NCI-H187 treated with DMSO at 0.1 percent for 48 hours (cell line): ENCODE results near the gene KRT26.
"Not testable (repeated sequence)": the region's sequence is repeated elsewhere in the genome, so short reads cannot be mapped to it uniquely, and the experiment has no call there.

ENCODE experiments used
- DNase-seq: peaks from one replicate; lab custom pipeline; 2025; lab: John Stamatoyannopoulos, UW

Gene KRT26

DNA sequence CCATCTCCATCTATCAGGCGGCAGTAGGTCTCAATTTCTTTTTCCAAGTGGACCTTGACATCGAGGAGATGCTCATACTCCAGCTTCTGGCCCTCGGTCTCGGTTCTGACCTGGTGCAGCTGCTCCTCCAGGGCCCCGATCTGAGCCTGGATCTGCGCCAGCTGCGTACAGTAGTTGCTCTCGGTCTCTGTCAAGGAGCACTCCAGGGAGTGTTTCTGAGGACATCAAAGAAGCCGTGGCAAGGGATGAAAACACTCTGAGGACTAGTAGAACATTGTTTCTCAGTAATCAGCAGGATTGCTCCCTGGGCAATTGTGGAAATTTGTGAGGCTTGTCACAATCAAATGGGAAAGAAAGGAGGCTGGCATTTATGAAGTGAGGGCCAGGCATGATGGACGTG lies 21.8 kb upstream of the KRT26 start:
- peak; percentile 33 for DNase-seq

- no peak for DNase-seq
Measured at GRCh38 chr17:40791787-40792436, 19.9 kb upstream of the KRT26 start.

- no peak for DNase-seq
Measured at GRCh38 chr17:40791111-40791510, 19.1 kb upstream of the KRT26 start.

DNA sequence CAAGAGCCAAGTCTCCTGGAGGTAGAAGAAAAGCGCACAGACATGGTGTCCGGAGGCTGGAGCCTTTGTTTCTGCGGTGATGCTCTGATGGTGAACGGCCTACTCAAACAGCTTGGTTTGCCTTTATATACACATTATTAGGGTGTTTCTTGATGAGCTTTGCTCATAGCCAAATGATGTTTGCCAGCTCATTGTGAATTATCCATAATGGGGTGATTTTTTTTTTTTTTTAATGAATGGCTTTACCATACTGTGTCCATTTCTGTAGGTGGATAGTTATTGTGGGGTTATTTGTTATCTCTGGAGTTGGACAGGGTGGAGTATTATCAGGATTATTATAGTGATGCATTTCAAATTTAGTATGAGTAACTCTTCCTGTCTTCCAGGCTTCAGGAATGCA lies 10.4 kb upstream of the KRT26 start, which contains the start of gene KRT27:
Gene KRT27 (minus strand): TSS at position 101 of the 400 bp plus-strand sequence. CDS start 57 bp downstream, at position 44.
- no peak for DNase-seq

DNA sequence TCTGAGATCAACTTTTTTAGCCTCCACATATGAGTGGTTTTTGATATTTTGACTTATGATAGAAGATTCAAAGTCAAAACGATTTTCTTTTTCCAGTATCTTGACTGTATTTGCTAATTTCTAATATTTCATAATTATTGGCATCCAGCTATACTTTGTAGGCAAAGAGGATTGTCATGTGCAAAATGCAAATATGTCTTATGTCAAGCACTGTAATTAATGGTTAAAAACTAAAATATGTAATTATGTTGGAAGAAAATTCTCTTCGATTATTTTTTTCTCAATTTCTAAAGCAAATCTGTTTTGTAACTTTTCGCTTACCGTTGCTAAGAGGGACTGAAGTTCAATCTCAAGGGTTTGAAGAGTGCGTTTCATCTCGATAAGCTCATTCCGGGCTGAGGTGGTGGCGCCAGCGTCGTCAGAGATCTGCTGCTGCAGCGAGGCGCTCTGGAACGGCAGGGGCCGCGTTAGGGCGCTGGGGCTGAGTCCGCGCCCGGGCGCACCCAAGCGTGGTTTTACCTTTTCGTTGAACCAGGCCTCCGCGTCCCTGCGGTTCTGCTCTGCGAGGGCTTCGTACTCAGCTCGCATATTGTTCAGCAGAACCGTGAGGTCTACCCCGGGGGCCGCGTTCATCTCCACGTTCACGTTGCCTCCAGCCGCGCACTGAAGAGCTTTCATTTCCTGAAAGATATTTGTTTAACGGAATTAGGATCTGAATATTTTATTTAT lies 7.3 kb upstream of the KRT26 start:
- DNase-seq = no peak

GRCh38 chr17:40778461-40778860 lies 6.5 kb upstream of the KRT26 start:
- no peak for DNase-seq

DNA sequence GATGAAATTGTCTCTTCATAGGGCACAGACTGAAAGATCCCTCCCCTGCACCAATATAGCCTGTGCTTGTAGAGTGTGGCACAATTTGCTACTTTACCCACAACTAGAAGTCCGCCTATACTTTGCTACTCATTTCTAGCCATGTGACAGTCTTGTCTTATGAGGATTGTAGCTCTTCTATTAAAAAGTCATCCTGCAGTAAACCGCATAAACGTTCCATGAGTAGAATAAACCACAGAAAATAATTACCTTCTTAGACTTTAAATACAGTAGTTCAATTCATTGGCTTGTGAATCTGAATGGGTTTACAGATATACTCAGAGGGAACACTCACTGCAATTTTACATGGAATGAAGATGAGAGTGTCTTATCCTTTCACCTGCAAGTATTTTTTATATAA lies 6.0 kb upstream of the KRT26 start:
- DNase-seq = no peak

DNA sequence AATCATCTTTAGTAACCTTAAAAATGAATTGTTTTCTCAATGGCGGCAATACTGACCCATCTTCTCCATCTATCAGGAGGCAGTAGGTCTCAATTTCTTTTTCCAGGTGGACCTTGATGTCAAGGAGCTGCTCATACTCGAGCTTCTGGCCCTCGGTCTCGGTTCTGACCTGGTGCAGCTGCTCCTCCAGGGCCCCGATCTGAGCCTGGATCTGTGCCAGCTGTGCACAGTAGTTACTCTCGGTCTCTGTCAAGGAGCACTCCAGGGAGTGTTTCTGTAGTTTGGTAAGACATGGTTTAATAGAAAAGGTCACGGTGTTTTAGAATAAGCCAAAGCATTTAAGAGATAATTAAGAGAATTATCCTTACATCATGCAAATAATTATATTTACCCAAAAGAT lies 5.5 kb upstream of the KRT26 start:
- no peak for DNase-seq

- no peak for DNase-seq
Measured at GRCh38 chr17:40775945-40776344, 3.9 kb upstream of the KRT26 start.

DNA sequence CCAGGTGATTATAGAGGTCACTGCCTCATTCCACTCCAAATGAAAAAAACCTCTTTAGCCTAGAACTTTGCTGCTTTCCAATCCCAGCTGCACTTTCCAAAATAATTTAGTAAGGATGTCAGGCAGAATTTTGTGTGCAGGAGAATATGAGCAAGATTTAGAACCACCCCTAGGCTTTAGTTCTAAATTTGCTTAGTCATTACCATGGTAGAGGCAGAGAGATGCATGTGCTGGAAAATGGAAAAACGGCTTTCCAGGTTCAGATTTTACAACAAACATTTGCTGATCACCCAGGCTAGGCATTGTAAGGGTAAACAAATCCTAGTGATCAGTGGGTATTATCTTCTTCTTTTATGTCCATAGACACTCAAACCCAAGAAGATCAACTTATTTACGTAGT lies 6.3 kb downstream of the KRT26 start:
- no peak for DNase-seq

- no peak for DNase-seq
Measured at GRCh38 chr17:40763752-40764151, 8.2 kb downstream of the KRT26 start.

DNA sequence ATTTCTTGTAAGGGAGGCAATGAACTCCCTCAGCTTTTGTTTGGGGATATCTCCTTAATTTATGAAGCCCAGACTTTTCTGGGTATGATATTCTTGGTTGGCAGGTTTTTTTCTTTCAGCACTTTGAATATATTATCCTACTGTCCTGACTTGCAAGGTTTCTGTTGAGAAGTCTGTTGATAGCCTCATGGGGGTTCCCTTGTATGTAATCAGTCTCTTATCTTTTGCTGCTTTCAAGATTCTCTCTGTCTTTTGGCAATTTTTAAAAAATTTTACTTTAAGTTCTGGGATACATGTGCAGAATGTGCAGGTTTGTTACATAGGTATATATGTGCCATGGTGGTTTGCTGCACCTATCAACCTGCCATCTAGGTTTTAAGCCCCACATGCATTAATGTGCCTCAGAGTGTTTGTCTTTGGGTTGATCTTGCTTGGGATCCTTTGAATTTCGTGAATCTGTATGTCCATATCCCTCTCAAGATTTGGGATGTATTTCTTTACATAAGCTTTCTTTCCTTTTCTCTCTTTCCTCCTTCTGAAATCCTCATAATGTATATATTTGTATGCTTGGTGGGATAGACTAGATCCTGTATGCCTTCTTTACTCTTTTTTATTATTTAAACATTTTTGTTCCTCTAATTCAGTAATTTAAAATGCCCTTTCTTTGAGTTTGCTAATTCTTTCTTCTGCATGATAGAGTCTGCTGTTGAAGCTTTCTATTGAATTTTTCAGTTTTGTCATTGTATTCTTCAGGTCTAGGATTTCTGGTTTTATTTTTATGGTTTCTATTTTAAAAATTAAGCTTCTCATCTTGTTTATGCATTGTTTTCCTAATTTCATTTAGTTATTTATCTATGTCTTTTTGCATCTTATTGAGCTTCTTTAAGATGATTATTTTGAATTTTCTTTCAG lies 11.6 kb downstream of the KRT26 start:
- no peak for DNase-seq

DNA sequence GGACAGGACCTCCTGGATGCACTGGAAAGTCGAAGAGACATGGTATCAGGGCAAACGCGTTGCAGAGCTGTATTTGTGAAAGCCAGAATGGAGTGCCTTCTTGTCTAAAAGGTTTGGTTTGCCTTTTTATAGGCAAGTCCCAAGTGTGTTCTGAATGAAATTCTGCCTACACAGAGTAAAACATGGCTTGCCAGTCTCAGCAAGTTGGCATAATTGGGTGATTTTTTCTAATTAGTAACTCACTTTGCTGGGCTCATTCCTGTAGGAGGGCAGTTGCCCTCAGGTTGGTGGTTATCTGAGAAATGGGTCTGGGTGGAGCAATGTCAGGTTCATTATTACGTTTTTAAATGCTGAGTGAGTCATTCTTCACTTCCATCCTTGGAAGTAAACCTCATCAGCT lies 16.8 kb downstream of the KRT26 start, which contains the start of gene KRT25:
Gene KRT25 (minus strand): TSS at position 101 of the 400 bp plus-strand sequence. CDS start 60 bp downstream, at position 41.
- no peak for DNase-seq

DNA sequence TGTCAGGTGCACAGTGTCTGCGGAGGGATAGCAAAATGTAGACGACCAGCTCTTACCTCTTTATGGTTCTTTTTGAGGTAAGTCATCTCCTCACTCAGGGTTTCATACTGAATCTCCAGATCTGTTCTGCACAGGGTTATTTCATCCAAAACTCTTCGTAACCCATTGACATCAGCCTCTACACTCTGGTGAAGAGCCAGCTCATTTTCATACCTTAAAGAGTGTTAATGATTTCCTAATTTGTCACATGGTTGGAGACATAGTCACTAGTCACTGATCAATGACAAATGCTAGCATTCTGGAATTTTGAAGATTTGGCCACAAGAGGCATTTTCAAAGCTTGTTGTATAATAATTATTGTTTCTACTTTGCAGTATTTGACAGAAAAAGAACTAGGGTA lies 18.2 kb downstream of the KRT26 start:
- no peak for DNase-seq

DNA sequence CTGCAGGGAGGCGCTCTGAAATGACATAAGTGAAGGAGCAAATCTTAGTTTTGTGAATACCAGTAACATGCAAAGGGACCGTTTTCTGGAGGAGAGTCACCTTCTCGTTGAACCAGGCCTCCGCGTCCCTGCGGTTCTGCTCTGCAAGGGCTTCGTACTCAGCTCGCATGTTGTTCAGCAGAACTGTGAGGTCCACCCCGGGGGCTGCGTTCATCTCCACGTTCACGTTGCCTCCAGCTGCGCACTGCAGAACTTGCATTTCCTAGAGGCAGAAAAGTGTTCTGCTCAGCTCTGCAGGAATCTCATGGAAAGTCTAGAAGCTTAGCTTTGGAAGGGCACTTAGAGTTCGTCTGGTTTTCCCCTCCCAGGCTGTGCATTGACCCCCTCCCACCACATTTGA lies 20.9 kb downstream of the KRT26 start:
- no peak for DNase-seq

GRCh38 chr17:40750391-40750790 lies 21.6 kb downstream of the KRT26 start:
- DNase-seq = no peak

DNA sequence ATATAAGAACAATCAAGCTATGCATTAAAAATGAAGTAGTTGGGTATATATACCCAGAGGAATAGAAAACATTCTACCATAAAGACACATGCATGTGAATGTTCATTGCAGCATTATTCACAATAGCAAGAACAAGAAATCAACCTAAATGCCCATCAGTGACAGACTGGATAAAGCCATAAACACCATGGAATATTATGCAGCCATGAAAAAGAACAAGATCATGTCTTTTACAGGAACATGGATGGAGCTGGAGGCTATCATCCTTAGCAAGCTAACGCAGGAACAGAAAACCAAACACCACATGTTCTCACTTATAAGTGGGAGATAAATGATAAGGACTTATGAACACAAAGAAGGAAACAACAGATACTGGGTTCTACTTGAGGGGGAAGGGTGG lies 23.3 kb downstream of the KRT26 start:
- not testable (repeated sequence) for DNase-seq

- DNase-seq = no peak
Measured at GRCh38 chr17:40738553-40738952, 33.4 kb downstream of the KRT26 start.

DNA sequence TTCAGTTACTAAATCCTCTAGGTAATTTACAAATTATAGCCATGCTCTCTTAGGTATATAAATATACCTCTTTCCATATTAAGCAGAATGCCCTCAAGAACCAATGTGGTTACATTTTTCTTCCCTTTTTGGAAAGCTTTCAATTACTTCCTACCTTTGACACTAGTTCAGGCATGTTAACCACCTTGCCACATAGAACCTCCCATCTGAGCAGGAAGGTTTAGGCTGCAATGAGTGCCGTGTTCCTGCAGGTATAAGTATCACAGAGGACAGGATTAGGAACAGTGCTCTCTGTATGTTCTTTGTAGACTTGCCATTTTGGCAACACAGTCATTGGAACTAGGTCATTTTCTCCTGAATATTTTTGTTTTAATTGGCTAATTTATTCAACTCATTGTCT lies 37.0 kb downstream of the KRT26 start:
- DNase-seq = no peak

DNA sequence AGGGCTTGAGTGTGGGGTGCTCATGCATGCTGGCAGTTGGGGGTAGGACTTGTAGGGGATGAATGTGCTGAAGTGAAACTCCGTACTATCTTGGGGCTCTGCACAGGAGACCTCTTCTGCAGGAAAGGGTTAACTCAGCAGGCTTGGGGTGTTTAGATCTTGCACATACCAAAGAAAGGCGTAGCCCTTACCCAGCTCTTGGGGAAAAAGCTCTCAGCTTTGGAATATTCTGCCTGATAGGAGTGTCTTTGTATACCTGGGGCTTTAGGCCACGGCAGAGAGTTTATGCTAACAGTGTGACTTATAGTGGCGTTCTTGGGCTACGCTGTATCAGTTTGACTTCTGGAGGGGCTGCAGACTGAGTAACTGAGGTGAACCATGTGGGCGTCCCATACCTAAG lies 38.0 kb downstream of the KRT26 start:
- no peak for DNase-seq

DNA sequence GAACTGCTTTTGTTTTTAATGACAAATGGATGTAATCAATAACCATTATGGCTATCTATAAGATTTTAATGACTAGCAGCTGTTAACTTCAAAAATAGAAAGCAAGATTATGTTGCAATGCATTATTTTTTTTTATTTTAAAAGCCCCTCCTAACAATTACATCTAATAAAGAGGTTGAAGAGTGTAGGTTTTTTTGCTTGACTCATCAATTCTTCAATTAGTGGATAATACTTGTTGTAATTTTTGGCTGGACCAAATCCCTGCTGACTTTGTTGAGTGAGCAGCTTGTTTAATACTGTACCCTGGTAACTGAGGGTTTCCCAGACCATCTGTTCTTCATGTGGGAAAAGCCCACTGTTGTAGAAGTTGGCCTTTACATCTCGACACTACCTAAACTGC lies 41.0 kb downstream of the KRT26 start:
- DNase-seq = no peak

GRCh38 chr17:40727447-40728231 lies 44.4 kb downstream of the KRT26 start:
- no peak for DNase-seq
